NCI-H2196 (cell line): ENCODE measurements around the gene OR10P1.
A peak's percentile ranks its signal among the peaks of the same experiment; 100 is the strongest.
"Not testable (repeated sequence)": the region's sequence is repeated elsewhere in the genome, so short reads cannot be mapped to it uniquely, and the experiment has no call there.

Experiments
- DNase-seq: peaks from one replicate; lab custom pipeline; 2025; ENCODE audit not compliant: unreplicated experiment; lab: John Stamatoyannopoulos, UW

Gene OR10P1

GRCh38 chr12:55636853-55637252 is at the start of gene OR10P1:
TSS of gene OR10P1 (plus strand) at chr12:55636892. CDS start at chr12:55636892, 0 bp downstream.
- no peak for DNase-seq

GRCh38 chr12:55590152-55590551 is 46.5 kb upstream of the OR10P1 start:
- not testable (repeated sequence) for DNase-seq

GRCh38 chr12:55607821-55608594 is 28.7 kb upstream of the OR10P1 start:
- no peak for DNase-seq

GRCh38 chr12:55610598-55610997 is 26.1 kb upstream of the OR10P1 start:
- no peak for DNase-seq

- DNase-seq = no peak
Measured at GRCh38 chr12:55612646-55613045, 24.0 kb upstream of the OR10P1 start.

- no peak for DNase-seq
Measured at GRCh38 chr12:55614764-55615163, 21.9 kb upstream of the OR10P1 start.

- DNase-seq = peak; percentile 90
Measured at GRCh38 chr12:55619354-55620138, 17.1 kb upstream of the OR10P1 start.

- no peak for DNase-seq
Measured at GRCh38 chr12:55624056-55624455, 12.6 kb upstream of the OR10P1 start.

- DNase-seq = no peak
Measured at GRCh38 chr12:55626154-55626553, 10.5 kb upstream of the OR10P1 start.

- no peak for DNase-seq
Measured at GRCh38 chr12:55629058-55629841, 7.4 kb upstream of the OR10P1 start.

GRCh38 chr12:55631056-55631455 is 5.6 kb upstream of the OR10P1 start:
- DNase-seq = no peak

- no peak for DNase-seq
Measured at GRCh38 chr12:55631733-55632132, 5.0 kb upstream of the OR10P1 start.

- DNase-seq = no peak
Measured at GRCh38 chr12:55633151-55633550, 3.5 kb upstream of the OR10P1 start.

- DNase-seq = no peak
Measured at GRCh38 chr12:55636116-55636655, 506 bp upstream of the OR10P1 start.

- DNase-seq = no peak
Measured at GRCh38 chr12:55637467-55637866, 775 bp downstream of the OR10P1 start.

- no peak for DNase-seq
Measured at GRCh38 chr12:55641595-55641994, 4.9 kb downstream of the OR10P1 start.

GRCh38 chr12:55642267-55642666 is 5.6 kb downstream of the OR10P1 start:
- no peak for DNase-seq

- no peak for DNase-seq
Measured at GRCh38 chr12:55642669-55643068, 6.0 kb downstream of the OR10P1 start.

GRCh38 chr12:55644591-55644990 is 7.9 kb downstream of the OR10P1 start:
- DNase-seq = no peak

GRCh38 chr12:55647027-55647426 is 10.3 kb downstream of the OR10P1 start:
- DNase-seq = no peak

- DNase-seq = not testable (repeated sequence)
Measured at GRCh38 chr12:55650620-55651298, 14.1 kb downstream of the OR10P1 start.
